Neural progenitor cell (in vitro differentiated cells): Measurements from ENCODE around the gene BMPR1A. TPM values are rescaled to one million over a fixed set of nuclear protein-coding genes. Genes with fewer than 3 reads are reported as not detected.
A peak's percentile ranks its signal among the peaks of the same experiment; 100 is the strongest.

Experiments used
- DNase-seq: peaks from one replicate; pipeline ENCODE4 v3.0.0-alpha.2; 2016; ENCODE audit warnings: low spot score
- H2AFZ ChIP-seq: fragments of 200-600 bp; sonication (generic); replicated peaks from 2 replicates; pipeline ENCODE4 v1.6.1; 2016; ENCODE audit warnings: antibody characterized with exemption
- H3F3A ChIP-seq: fragments of 200-600 bp; sonication (generic); 2 replicates; pipeline ENCODE4 v1.6.1; 2016; ENCODE audit warnings: antibody characterized with exemption, low read depth
- H3K27ac ChIP-seq: fragments of 200-600 bp; sonication (generic); 2 replicates; pipeline ENCODE4 v1.5.1; 2016; ENCODE audit warnings: mild to moderate bottlenecking
- H3K27me3 ChIP-seq: fragments of 200-600 bp; sonication (generic); 2 replicates; pipeline ENCODE4 v1.6.1; 2016; ENCODE audit warnings: mild to moderate bottlenecking, moderate library complexity
- H3K36me3 ChIP-seq: fragments of 200-600 bp; sonication (generic); 2 replicates; pipeline ENCODE4 v1.5.1; 2016
- H3K4me1 ChIP-seq: fragments of 200-600 bp; sonication (generic); 2 replicates; pipeline ENCODE4 v1.6.1; 2016; ENCODE audit warnings: mixed run types
- H3K4me2 ChIP-seq: fragments of 200-600 bp; sonication (generic); 2 replicates; pipeline ENCODE4 v1.6.1; 2016
- H3K4me3 ChIP-seq: fragments of 200-600 bp; sonication (generic); 2 replicates; pipeline ENCODE4 v1.5.1; 2016
- H3K79me2 ChIP-seq: fragments of 200-600 bp; sonication (generic); 2 replicates; pipeline ENCODE4 v1.6.1; 2016; ENCODE audit warnings: low read depth
- H3K9ac ChIP-seq: fragments of 200-600 bp; sonication (generic); 2 replicates; pipeline ENCODE4 v1.6.1; 2016
- H3K9me3 ChIP-seq: fragments of 200-600 bp; sonication (generic); 2 replicates; pipeline ENCODE4 v1.5.1; 2016; ENCODE audit warnings: low read depth
- H4K20me1 ChIP-seq: fragments of 200-600 bp; sonication (generic); 2 replicates; pipeline ENCODE4 v1.6.1; 2016; ENCODE audit warnings: low read depth
- H3K27ac Mint-ChIP-seq: 3 replicates; pipeline ENCODE4 v1.8.0; 2021; ENCODE audit warnings: mixed read lengths
- H3K27me3 Mint-ChIP-seq: 2 replicates; pipeline ENCODE4 v1.8.0; 2022; ENCODE audit warnings: low read depth, mild to moderate bottlenecking, inconsistent platforms, moderate library complexity, mixed read lengths; ENCODE audit not compliant: insufficient read depth
- H3K36me3 Mint-ChIP-seq: 3 replicates; pipeline ENCODE4 v1.8.0; 2021; ENCODE audit warnings: mixed read lengths
- H3K4me1 Mint-ChIP-seq: 3 replicates; pipeline ENCODE4 v1.8.0; 2021; ENCODE audit warnings: mixed read lengths
- H3K4me3 Mint-ChIP-seq: 3 replicates; pipeline ENCODE4 v1.8.0; 2021; ENCODE audit warnings: mild to moderate bottlenecking, moderate library complexity, mixed read lengths
- H3K9me3 Mint-ChIP-seq: 3 replicates; pipeline ENCODE4 v1.8.0; 2020; ENCODE audit warnings: mixed read lengths
- CTCF ChIP-seq: fragments of 200-600 bp; sonication (generic); IDR thresholded peaks from 2 replicates; pipeline ENCODE4 v1.5.1; 2017; ENCODE audit warnings: antibody characterized with exemption, mild to moderate bottlenecking
- EZH2 ChIP-seq: fragments of 200-600 bp; sonication (generic); IDR thresholded peaks from 2 replicates; pipeline ENCODE4 v1.6.1; 2017; ENCODE audit warnings: antibody characterized with exemption, mild to moderate bottlenecking, moderate library complexity
- EZH2phosphoT487 ChIP-seq: fragments of 200-600 bp; sonication (generic); IDR thresholded peaks from 2 replicates; pipeline ENCODE4 v1.6.1; 2017; ENCODE audit warnings: antibody characterized with exemption
- total RNA-seq: library from RNA; depleted of rRNA; stranded (reverse); fragments of >200 nt; gene quantifications from 2 replicates; pipeline ENCODE4 v1.2.3, GENCODE V29; 2015; ENCODE audit warnings: low replicate concordance

BMPR1A gene
- total RNA-seq, 1 donor from 2014 or later: 76.2 TPM

GRCh38 chr10:86905429-86905828 lies 149.0 kb downstream of the BMPR1A start:
- DNase-seq: no peak
- Histone ChIP-seq H4K20me1 (no peaks in the 10 kb centered on the region), H2AFZ (no peak overlapping the region), H3K27ac (no peak overlapping the region), H3K9me3 (no peaks in the 10 kb centered on the region), H3F3A (no peaks in the 10 kb centered on the region), H3K4me1 (no peaks in the 10 kb centered on the region), H3K4me3 (no peak overlapping the region), H3K79me2 (no peaks in the 10 kb centered on the region), H3K36me3 (peaks cover 16% of the 10 kb centered on the region), H3K27me3 (no peaks in the 10 kb centered on the region), H3K9ac (no peak overlapping the region), H3K4me2 (no peak overlapping the region)
- no peak overlapping the region for H3K27ac Mint-ChIP-seq
- H3K27me3 Mint-ChIP-seq: peaks cover 2% of the 10 kb centered on the region
- no peak for TF ChIP-seq EZH2phosphoT487
- no peak for TF ChIP-seq CTCF
- TF ChIP-seq EZH2: no peak
- no peak overlapping the region for H3K4me3 Mint-ChIP-seq
- H3K36me3 Mint-ChIP-seq: peaks cover 59% of the 10 kb centered on the region
- no peaks in the 10 kb centered on the region for H3K4me1 Mint-ChIP-seq
- H3K9me3 Mint-ChIP-seq: peaks cover 9% of the 10 kb centered on the region

GRCh38 chr10:86914734-86915133 lies 158.3 kb downstream of the BMPR1A start:
- H3K4me2 ChIP-seq: no peak overlapping the region
- H3F3A ChIP-seq: no peaks in the 10 kb centered on the region
- H3K4me3 Mint-ChIP-seq: no peak overlapping the region
- H3K27ac Mint-ChIP-seq: no peak overlapping the region
- no peaks in the 10 kb centered on the region for H3K9me3 Mint-ChIP-seq
- H3K36me3 Mint-ChIP-seq: peaks cover 35% of the 10 kb centered on the region
- H2AFZ ChIP-seq: no peak overlapping the region
- no peak for DNase-seq
- no peaks in the 10 kb centered on the region for H4K20me1 ChIP-seq
- H3K79me2 ChIP-seq: no peaks in the 10 kb centered on the region
- H3K9ac ChIP-seq: no peak overlapping the region
- no peaks in the 10 kb centered on the region for H3K4me1 ChIP-seq
- H3K4me3 ChIP-seq: no peak overlapping the region
- H3K9me3 ChIP-seq: no peaks in the 10 kb centered on the region
- no peaks in the 10 kb centered on the region for H3K27me3 Mint-ChIP-seq
- no peaks in the 10 kb centered on the region for H3K27me3 ChIP-seq
- peaks cover 10% of the 10 kb centered on the region for H3K36me3 ChIP-seq
- no peak for TF ChIP-seq CTCF
- TF ChIP-seq EZH2phosphoT487: no peak
- no peak for TF ChIP-seq EZH2
- no peaks in the 10 kb centered on the region for H3K4me1 Mint-ChIP-seq
- no peak overlapping the region for H3K27ac ChIP-seq

- Histone ChIP-seq H3K9me3 (no peaks in the 10 kb centered on the region), H3K27ac (no peak overlapping the region), H3F3A (peaks cover under 1% of the 10 kb centered on the region), H3K36me3 (peaks cover 14% of the 10 kb centered on the region), H3K27me3 (no peaks in the 10 kb centered on the region), H3K9ac (no peak overlapping the region), H4K20me1 (no peaks in the 10 kb centered on the region), H3K4me2 (no peak overlapping the region), H3K4me1 (no peaks in the 10 kb centered on the region), H3K79me2 (no peaks in the 10 kb centered on the region), H2AFZ (no peak overlapping the region), H3K4me3 (no peak overlapping the region)
- no peak for DNase-seq
- Mint-ChIP-seq H3K9me3 (no peaks in the 10 kb centered on the region), H3K36me3 (peaks cover 45% of the 10 kb centered on the region), H3K27ac (peak overlapping the region; percentile 62), H3K4me1 (no peaks in the 10 kb centered on the region), H3K4me3 (no peak overlapping the region), H3K27me3 (peaks cover 2% of the 10 kb centered on the region)
- TF ChIP-seq EZH2phosphoT487: no peak
- no peak for TF ChIP-seq CTCF
- no peak for TF ChIP-seq EZH2
Observed at GRCh38 chr10:86918022-86918471, 161.6 kb downstream of the BMPR1A start.
